AG09309 (cell line): Measurements from ENCODE around the gene SLC17A9.

Source experiments
- DNase-seq: peaks from one replicate; pipeline ENCODE4 v3.0.0-alpha.2; 2010; ENCODE audit warnings: low read depth
- H3K4me3 ChIP-seq: 2 replicates; pipeline ENCODE4 v1.5.1; 2011; ENCODE audit warnings: mild to moderate bottlenecking, low read depth, low read length, moderate library complexity; ENCODE audit not compliant: control insufficient read depth
- CTCF ChIP-seq: IDR thresholded peaks from 2 replicates; pipeline ENCODE4 v1.5.1; 2011; ENCODE audit warnings: mild to moderate bottlenecking, low read depth, low read length, inconsistent platforms; ENCODE audit not compliant: insufficient read depth, control insufficient read depth; ENCODE audit errors: missing control alignments

SLC17A9 gene

DNA sequence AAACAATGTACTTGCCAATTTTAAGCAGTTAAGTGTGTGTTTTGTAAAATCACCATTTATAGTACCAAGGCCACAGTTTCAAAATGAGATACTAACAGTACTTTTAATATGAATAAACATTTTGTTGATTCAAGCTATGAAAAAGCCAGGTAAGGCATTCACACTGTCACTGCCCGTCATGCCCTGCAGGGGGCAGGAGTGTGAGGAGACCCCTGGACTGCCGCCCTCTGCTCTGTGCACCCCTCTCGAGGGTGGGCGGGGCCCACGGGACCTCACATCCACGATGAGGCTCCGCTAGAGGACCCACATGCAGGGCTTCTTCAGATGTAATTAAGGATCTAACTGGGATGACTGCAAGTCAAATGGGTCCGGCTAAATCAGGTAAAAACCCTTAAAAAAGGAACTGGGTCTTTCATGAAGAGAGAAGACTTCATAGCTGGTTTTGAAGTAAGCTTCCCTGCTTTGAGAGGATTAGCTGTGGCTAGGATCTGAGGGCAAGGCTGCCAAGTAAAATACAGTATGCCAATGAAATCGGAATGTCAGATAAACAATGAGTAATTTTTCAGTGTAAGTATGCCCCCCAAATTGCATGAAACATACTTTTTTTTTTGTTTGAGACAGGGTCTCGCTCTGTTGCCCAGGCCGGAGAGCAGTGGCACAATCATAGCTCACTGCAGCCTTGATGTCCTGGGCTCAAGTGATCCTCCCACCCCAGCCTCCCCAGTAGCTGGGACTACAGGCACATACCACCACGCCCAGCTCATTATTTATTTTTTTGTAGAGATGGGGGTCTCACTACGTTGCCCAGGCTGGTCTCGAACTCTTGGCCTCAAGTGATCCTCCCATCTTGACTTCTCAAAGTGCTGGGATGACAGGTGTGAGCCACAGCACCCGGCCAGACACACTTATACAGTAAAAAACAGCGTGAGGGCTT lies 44.9 kb upstream of the SLC17A9 start:
- TF ChIP-seq CTCF: peak; percentile 51
- no peak for DNase-seq

DNA sequence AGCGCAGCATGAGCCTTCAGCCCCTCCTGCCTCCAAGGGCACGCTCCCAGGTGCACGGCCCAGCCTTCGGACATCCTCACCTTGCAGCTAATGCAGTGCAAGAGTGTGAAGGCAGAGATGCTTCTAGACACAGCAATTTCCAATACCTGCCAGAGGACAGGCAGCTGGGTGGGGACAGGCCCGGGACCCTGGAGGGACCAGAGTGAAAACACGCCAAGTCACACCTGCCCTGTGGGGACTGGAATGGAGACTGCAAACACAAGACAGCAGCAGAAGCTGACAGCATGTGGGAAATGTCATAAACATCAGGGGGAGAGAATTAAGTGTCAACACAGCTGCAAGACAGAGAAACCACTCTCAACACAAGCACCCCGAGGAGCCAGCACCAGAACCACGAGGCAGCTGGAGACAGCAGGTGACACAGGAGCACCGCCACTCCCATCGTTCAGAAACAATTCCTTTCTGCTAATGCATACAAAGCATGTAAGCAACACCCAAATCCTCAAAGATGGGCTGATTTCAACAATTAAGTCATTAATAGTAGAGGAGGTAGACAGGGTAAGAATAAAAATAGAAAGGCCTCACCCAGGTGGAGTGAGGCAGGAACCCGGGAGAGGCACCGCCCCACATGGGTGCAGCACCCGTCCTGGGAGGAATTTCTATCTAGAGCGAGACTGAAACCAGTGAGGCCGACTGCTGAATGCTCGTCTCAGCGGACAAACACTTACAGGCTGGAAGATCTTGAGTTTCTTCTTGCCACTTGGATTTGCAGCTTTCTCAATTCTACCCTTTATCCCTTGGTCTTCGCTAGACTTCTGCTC lies 43.3 kb upstream of the SLC17A9 start:
- no peak for DNase-seq
- no peak overlapping the region for H3K4me3 ChIP-seq
- no peak for TF ChIP-seq CTCF

More for the DNA sequence above, 44.9 kb upstream of the SLC17A9 start:
- no peak overlapping the region for H3K4me3 ChIP-seq

GRCh38 chr20:62910217-62910766 lies 42.2 kb upstream of the SLC17A9 start:
- TF ChIP-seq CTCF: no peak
- no peak overlapping the region for H3K4me3 ChIP-seq
- DNase-seq: no peak

- no peak for DNase-seq
Measured at GRCh38 chr20:62910777-62911497, 41.6 kb upstream of the SLC17A9 start.

DNA sequence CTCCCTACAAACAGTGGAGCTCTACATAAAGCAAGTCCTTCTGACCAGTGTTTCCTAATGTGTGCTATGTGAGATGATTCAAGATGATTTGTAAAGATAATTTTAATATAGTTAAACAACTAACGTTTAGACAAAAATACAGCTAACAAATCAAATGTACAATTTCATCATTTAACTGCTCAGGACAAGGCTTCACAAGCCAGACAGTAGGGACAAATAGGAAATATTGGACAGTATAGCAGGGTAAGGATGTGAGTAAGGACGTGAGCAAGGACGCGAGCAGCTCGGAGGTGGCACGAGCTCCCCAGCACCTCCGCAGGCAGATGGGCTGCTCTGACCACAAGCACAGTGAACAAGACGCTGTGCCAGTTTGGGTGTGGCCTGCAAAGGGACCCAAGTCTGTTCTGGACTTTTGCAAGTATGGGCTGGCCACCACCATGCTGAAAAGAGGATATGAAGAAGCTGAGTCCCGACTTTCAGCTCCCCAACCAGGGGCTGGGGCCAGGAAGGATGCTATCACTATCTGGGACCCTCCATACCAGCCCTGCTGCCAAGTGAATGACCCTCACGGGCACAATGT lies 40.7 kb upstream of the SLC17A9 start:
- no peak for DNase-seq
- TF ChIP-seq CTCF: no peak
- no peak overlapping the region for H3K4me3 ChIP-seq

More at GRCh38 chr20:62910777-62911497, 41.6 kb upstream of the SLC17A9 start:
- no peak overlapping the region for H3K4me3 ChIP-seq
- TF ChIP-seq CTCF: no peak
